Activated CD8-positive, alpha-beta memory T cell treated with anti-CD3 and anti-CD28 coated beads for 4 hours (primary cell): ENCODE results near the gene KDM6B.
"Not testable (repeated sequence)": the region's sequence is repeated elsewhere in the genome, so short reads cannot be mapped to it uniquely, and the experiment has no call there.

ENCODE experiments used
- DNase-seq, 2 donors: peaks; one replicate each; pipeline ENCODE4 v3.0.0-alpha.2; 2020; ENCODE audit warnings: low read depth in 2 of 2

KDM6B gene

DNA sequence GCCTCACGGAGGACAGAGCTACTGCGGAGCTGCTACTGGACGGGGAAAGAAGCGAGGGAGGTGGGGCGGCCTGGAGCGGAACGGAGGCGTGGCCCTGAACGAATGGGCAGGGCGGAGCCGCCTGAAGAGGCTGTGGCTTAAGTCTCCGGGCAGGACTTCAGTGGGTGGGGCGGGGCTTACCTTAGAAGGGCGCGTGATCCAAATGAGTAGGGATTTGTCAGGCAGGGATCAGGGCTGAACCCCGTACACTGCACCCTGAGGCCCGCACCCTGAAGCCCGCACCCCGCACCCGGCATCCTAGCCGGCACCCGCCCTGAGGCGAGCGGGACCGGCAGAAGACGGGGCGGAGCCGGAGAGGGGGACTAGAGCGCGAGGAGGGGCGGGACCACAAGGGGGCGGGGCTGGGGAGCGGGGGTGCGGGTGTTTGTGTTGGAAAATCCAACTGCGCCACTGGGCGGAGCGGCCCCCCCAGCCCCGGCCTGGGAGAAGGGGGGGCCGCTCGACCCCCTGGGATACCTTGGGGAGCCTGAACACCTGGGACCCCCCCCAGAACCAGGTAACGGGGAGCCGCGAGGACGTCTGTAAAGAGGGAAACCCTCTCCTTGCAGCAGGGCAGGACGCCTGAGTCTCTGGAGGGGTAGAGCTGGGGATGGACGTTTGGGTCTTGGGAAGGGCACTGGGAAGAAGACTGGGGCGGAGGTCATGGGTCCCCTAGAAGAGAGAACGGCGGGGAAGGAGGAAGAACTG is at the start of gene KDM6B:
Gene KDM6B (plus strand): TSS at position 423 of the 747 bp plus-strand sequence. CDS start 11,338 bp downstream, outside the sequence.
- peak; percentile 73 for DNase-seq

- DNase-seq, result no peak
These were observed 47.2 kb upstream of the KDM6B start for GRCh38 chr17:7786866-7787265.

- DNase-seq, result no peak
These were observed 44.9 kb upstream of the KDM6B start for GRCh38 chr17:7789131-7789530.

DNA sequence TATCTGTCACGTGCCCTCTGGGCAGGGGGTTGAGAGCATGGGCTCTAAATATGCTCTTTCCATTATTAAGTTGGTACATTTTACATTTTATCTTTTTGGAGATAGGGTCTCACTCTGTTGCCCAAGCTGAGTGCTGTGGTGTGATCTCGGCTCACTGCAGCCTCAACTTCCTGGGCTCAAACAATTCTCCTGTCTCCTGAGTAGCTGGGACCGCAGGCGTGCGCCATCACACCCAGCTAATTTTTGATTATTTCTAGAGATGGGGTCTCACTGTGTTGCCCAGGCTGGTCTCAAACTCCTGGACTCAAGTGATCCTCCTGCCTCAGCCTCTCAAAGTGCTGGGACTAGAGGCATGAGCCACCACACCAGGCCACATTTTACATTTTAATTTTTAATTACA is 43.9 kb upstream of the KDM6B start:
- no peak for DNase-seq

- DNase-seq, result no peak
These were observed 41.4 kb upstream of the KDM6B start for GRCh38 chr17:7792611-7793010.

GRCh38 chr17:7794075-7794663 is 39.8 kb upstream of the KDM6B start:
- DNase-seq, result no peak

- no peak for DNase-seq
These were observed 36.0 kb upstream of the KDM6B start for GRCh38 chr17:7797976-7798375.

DNA sequence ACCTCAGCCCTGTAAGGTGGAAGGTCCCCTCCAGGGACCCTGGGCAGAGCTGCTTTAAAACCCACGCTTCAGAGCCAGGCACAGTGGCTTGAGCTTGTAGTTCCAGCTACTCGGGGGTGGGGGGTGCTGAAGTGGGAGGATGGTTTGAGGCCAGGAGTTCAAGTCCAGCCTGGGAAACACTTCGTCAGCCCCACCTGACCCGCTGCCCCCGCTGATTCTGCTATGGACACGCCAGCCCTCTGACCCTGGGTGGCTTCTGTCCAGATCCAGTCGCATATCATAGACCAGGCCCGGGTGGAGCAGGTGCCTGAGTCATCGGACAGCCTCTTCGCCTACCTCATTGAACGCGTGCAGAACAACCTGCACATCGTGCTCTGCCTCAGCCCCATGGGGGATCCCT is 35.2 kb upstream of the KDM6B start:
- no peak for DNase-seq

GRCh38 chr17:7803981-7804380 is 30.0 kb upstream of the KDM6B start:
- DNase-seq, result no peak

- DNase-seq, result no peak
These were observed 27.4 kb upstream of the KDM6B start for GRCh38 chr17:7806587-7806986.

DNA sequence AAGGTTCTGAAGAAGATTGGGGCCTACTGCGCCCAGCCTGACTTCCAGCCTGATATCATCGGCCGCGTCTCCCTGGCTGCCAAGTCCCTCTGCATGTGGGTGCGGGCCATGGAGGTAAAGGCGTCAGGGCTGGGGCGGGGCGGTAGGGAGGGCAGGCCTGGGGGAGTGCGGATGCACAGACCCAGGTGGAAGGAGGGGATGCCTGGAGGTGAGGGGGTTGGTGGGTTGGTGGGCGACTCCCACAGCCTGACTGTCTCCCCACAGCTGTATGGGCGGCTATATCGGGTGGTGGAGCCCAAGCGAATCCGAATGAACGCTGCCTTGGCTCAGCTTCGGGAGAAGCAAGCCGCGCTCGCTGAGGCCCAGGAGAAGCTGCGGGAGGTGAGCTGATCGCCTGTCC is 26.8 kb upstream of the KDM6B start:
- no peak for DNase-seq

- no peak for DNase-seq
These were observed 24.8 kb upstream of the KDM6B start for GRCh38 chr17:7809086-7809790.

DNA sequence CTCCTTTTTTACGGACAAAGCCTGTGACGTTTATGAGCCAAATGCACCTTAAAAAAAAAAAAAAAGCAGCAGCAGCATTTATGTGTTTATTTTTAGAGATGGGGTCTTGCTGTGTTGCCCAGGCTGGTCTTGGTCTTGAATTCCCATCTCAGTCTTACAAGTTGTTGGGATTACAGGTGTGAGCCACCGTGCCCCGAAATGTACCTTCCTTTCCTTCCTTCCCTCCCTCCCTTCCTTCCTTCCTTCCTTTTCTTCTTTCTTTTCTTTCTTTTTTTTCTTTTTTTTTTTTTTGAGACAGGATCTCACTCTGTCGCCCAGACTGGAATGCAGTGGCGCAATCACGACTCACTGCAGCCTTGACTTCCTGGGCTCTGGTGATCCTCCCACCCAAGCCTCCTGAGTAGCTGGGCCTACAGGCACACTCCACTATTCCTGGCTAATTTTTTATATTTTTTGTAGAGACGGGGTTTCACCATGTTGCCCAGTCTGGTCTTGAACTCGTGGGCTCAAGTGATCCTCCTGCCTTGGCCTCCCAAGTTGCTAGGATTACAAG is 24.1 kb upstream of the KDM6B start:
- not testable (repeated sequence) for DNase-seq

GRCh38 chr17:7811251-7811650 is 22.8 kb upstream of the KDM6B start:
- DNase-seq, result no peak

DNA sequence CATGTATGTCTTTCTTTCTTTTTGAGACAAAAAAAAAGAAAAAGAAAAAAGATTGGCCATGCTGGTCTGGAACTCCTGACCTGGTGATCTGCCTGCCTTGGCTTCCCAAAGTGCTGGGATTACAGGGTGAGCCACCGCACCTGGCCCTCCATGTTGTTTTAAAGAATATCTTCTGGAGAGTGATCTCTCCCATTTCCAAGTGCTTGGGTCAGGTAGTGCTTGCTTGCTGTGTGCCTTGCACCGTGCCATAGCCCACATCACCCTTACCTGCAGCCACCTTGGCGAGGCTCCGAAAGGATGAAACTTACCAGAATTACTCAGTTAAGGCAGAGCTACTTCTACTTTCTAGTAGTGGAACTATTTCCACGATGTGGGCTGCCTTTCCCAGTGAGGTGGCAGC is 19.0 kb upstream of the KDM6B start:
- no peak for DNase-seq

- DNase-seq, result no peak
These were observed 16.9 kb upstream of the KDM6B start for GRCh38 chr17:7816926-7817642.

DNA sequence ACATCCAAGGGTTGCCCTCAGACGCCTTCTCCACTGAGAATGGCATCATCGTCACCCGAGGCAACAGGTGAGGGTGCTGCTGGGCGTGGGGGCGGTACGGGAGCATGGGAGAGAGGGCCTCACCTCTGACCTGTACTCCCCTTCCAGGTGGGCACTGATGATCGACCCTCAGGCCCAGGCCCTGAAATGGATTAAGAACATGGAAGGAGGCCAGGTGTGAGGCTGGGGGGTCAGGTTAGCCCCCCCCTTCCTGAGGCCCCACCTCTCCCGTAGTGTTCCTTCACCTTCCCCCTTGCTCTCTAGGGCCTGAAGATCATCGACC is 16.4 kb upstream of the KDM6B start:
- no peak for DNase-seq

GRCh38 chr17:7818026-7818425 is 16.0 kb upstream of the KDM6B start:
- no peak for DNase-seq

DNA sequence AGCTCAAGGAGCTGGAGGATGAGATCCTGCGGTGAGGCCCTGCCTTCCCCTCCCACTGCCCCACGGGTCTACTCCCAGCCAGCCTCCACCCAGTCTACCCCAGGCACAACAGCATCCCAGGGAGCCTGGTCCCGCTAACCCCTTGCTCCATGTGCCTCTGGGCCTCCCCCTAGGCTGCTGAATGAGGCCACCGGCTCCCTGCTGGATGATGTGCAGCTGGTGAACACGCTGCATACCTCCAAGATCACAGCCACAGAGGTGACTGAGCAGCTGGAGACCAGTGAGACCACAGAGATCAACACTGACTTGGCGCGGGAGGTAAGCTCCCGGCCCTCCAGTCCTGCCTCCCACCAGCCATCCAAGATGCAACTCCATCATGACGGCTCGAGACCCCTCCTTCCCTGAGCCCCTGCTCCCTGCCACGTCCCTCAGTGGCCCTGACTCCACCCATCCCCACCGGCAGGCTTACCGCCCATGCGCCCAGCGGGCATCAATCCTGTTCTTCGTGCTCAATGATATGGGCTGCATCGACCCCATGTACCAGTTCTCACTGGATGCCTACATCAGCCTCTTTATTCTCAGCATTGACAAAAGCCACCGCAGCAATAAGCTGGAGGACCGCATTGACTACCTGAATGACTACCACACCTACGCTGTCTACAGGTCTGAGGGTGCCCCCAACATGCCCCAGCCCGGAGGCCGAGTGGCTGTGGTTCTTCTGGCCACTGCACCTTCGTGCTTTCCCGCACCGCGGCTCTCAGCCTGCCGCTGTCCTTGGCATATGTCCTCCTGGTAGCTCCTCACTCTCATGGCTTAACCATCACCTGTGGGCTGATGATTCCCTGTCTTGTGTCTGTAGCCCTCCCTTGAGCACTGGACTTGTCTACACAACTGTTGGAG is 15.0 kb upstream of the KDM6B start:
- DNase-seq, result no peak

DNA sequence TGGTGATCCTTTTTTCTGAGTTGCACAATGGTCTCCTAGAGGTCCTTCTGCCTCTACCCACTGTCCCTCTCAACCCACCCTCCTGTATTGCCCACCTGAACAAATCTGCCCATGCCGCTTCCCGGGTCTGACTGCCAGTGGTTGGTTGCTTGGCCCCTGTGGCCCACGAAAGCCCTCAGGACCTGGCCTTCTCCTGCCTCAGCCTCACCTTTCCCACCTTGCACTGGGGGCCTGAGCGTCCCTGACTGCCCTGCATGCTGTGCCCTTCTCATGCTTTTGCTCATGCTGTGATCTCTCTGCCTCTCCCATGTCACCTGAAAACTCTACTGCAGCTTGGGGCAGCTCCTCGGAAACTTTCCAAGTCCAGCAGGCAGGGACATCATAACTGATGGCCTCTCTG is 13.8 kb upstream of the KDM6B start:
- DNase-seq, result no peak

DNA sequence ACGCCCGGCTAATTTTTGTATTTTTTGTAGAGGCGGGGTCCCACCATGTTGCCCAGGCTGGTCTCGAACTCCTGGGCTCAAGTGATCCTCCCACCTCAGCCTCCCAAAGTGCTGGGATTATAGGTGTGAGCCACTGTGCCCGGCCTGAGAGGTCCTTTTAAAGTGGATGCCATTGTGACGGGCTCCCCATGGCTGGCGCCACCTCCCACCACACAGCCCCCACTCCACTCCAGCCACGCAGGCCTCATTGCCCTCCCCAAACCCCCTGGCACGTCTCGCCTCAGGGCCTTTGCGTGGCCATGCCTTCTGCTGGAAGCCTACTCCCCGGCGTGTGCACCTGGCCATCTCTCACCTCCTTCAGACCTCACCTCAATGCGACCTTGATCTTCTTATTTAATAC is 11.9 kb upstream of the KDM6B start:
- no peak for DNase-seq
